Activated T-cell treated with anti-CD3 and anti-CD28 coated beads for 4 hours (primary cell): ENCODE data around the gene WDR27.
"Not testable (repeated sequence)": the region's sequence is repeated elsewhere in the genome, so short reads cannot be mapped to it uniquely, and the experiment has no call there.

Experiments
- DNase-seq: peaks from one replicate; pipeline ENCODE4 v3.0.0-alpha.2; 2020

WDR27 gene

DNA sequence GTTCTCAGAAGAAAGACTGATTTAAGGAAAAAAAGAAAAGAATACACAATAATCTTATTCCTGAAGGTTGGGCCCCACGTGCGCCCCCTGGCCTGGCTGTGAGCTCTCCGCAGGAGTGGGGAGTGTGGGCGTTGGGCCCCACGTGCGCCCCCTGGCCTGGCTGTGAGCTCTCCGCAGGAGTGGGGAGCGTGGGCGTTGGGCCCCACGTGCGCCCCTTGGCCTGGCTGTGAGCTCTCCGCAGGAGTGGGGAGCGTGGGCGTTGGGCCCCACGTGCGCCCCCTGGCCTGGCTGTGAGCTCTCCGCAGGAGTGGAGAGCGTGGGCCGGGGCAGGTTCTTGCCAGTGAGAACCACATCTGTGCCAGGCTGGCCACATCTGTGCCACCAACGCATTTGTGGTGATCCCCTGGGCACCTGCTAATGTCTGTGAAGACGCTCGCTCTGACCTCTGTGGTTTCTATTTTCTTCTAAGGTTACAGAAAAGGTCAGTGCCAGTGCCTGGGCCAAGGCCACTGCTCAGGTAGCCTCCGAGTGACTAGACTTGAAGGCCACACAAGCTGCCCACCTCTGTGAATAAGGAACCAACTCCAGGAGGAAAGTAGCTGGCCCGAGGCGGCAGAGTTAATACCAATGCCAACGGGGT is 41.0 kb downstream of the WDR27 start:
- no peak for DNase-seq

GRCh38 chr6:169659820-169660610 is 41.8 kb downstream of the WDR27 start:
- DNase-seq: no peak

DNA sequence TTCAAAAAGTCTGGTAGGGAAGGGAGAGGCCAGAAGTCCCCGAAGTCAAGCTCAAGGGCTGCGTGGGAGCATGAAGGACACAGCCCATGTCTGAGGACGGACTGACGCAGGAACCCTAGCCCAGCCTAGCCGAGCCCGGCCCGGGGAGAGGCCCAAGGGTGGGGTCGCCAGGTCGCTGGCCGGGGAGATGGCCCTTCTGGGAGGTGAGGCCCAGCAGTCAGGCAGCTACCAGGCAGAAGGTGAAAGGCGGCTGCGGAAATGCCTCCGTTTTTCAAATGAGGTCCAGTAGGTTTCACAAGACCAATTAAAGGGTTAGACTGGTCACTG is 44.6 kb downstream of the WDR27 start:
- no peak for DNase-seq

DNA sequence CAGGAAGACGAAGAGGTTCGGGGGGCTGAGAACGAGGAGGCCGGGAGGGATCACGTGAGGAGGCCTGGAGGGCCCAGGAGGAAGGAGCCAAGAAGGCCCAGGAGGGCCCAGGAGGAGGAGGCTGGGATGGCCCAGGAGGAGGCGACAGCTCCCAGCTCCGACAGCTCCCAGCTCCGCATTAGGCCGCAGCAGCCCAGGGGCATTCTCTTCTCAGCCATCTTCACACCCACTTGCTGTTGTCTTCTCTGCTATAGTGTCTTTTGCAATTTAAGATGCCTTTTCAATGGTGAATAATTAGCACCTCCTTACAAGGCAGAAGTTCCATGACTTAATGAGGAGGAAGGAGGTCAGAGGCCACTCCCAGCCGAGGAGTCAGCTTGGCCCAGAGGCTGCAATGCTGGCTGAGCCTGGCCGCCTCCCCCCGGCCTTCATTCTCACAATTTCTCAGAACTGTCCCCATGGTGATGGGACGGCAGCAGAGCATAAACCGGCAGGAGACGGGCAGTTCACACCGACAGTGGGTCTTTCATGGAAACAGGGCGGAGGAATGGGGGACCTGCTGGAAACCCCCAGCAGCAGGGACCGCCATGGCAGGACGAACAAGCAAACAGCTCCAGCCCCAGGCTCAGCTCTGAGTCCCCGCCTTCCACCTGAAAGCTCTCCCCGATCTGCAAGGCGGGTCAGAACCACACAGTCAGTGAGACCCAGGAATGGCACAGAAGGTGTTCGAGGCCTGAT is 45.1 kb downstream of the WDR27 start:
- no peak for DNase-seq

DNA sequence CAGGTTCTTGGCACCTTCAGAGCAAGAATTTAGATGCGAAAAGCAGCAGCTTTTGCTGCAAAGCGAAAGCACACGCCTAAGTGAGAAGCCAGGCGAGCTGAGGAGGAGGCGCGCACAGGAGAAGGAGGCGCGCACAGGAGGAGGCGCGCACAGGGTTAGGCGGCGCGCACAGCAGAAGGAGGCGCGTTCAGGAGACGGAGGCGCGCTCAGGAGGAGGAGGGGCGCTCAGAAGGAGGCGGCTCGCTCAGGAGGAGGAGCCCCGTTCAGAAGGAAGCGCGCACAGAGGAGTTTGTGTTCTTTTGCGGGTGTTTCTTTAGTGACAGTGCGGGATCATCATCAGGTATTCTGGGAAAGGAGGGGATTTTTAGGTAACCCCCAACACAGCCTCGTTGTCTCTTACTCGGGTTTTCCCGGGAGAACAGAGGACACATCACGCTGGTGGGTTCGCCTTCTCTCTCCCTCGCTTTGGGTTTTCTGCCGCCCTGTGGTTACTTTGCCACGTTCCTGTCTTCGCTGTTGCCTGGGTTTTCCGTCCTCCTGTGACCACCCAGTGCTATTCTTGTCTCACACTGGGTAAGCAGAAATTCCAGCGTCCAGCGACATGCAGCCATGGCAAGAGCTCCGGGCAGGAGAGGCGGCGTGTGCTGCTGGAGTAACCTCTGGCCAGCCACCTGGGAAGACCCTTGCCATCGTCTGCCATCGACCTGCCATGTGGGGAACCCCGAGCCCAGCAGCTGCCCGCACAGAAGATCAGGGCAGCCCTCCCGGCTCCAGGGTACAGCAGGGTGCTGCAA is 47.0 kb downstream of the WDR27 start:
- peak; percentile 34 for DNase-seq

- DNase-seq: no peak
Observed at GRCh38 chr6:169653691-169654090, 48.1 kb downstream of the WDR27 start.

- no peak for DNase-seq
Observed at GRCh38 chr6:169652896-169653295, 48.9 kb downstream of the WDR27 start.

DNA sequence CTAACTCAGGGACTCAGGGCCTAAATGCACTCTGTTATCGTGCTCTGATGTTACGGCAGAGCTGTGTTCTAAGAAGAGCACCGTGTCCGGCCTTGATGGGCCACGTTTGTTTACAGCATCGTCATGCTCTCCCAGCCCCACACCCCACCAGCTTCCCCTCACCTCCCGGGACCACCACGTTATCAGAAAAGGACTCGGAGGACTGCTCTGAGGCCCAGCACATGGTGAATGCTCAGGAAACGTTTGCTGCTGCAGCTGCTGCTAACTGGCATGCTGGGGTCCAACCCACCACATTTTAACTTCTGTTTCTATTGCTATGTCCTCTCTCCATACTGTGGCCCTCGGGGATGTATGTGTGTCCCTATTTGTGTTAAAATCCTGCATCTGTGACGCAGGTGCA is 50.3 kb downstream of the WDR27 start:
- DNase-seq: no peak

GRCh38 chr6:169650959-169651292 is 50.9 kb downstream of the WDR27 start:
- DNase-seq: no peak

DNA sequence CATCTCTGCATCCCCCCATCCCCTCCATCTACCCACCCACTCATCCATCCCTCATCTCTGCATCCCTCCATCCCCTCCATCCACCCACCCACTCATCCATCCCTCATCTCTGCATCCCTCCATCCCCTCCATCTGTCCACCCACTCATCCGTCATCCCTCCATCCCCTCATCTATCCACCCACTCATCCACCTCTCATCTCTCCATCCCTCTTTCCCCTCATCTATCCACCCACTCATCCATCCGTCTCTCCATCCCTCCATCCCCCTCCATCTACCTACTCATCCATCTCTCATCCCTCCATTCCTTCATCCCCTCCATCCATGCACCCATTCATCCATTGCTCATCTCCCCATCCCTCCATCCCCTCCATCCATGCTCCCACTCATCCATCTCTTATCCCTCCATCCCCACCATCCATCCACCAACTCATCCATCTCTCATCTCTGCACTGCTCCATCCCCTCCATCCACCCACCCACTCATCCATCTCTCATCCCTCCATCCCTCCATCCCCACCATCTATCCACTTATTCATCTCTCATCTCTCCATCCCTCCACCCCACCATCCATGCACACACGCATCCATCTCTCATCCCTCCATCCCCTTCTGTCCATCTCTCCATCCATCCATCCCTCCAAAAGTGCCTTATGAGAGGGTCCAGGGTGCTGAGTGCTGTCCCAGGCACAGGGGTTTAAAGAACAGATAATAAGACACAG is 51.4 kb downstream of the WDR27 start:
- no peak for DNase-seq

- no peak for DNase-seq
Observed at GRCh38 chr6:169648617-169649016, 53.2 kb downstream of the WDR27 start.

DNA sequence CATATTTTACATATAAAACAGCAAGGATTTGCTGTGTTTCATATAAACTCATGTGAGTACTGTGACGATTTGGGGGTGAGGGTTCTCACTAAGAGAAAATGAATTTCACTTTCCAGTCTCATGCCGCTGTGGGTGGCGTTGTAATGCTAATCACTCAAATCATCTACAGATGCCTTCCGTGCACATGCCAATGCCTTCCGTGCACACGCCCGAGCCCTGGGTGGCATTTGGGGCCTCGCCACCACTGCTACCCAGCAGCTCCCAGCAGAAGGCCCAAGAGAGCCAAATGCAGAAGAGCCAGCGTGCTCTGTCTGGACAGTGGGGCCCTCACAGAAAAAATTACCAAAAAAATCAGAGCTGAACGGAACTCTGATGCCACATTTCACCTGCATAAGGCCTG is 53.7 kb downstream of the WDR27 start:
- no peak for DNase-seq

GRCh38 chr6:169647637-169648036 is 54.2 kb downstream of the WDR27 start:
- no peak for DNase-seq

GRCh38 chr6:169646906-169647567 is 54.8 kb downstream of the WDR27 start:
- no peak for DNase-seq

GRCh38 chr6:169645459-169645858 is 56.4 kb downstream of the WDR27 start:
- not testable (repeated sequence) for DNase-seq

- DNase-seq: no peak
Observed at GRCh38 chr6:169643521-169643920, 58.3 kb downstream of the WDR27 start.

- no peak for DNase-seq
Observed at GRCh38 chr6:169642455-169642854, 59.4 kb downstream of the WDR27 start.

DNA sequence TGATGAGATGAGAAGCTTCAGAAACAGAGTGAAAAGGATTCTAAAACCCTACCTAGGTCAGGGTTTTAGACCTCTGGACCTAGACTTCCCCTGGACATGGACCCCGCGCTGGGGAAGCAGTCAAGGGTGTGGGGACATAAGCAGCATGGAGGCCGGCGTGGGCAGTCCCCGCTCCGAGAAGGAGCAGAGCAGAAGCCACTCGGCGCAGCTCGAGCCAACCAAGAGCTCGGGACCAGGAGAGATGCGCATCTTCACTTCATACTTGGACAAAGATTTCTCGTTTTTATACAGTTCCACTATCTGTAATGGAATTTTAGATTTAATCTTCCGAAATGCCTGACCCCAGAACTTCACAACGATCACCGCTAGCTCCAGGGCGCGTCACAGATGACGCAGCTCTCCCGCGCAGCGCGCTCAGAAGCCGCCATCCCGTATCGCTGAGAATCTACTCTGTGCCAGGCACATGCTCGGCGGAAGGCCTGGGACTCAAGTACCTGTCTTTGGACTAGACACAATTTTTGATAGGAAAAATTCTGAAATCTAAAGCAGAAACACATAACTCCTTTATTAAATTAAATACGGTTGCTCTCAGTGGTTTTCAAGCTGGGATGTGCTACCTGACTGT is 60.3 kb downstream of the WDR27 start:
- no peak for DNase-seq

GRCh38 chr6:169640983-169641382 is 60.8 kb downstream of the WDR27 start:
- no peak for DNase-seq

- no peak for DNase-seq
Observed at GRCh38 chr6:169640351-169640852, 61.4 kb downstream of the WDR27 start.

GRCh38 chr6:169639653-169640278 is 62.1 kb downstream of the WDR27 start:
- no peak for DNase-seq
